Prostate gland (tissue), 2 donors: ENCODE data around the gene RAD17.
"Not testable (repeated sequence)": the region's sequence is repeated elsewhere in the genome, so short reads cannot be mapped to it uniquely, and the experiment has no call there.

Experiments used
- POLR2AphosphoS5 ChIP-seq: sonication (generic); formaldehyde crosslinking; IDR thresholded peaks from one replicate; pipeline ENCODE4 v1.6.1; 2017; ENCODE audit warnings: antibody characterized with exemption
- TF ChIP-seq, protein P1 (sequence below), 4 experiments: fragments of 200-600 bp in 2 of 4; fragments of 450-650 bp in 2 of 4; sonication (generic) in 2 of 4; IDR thresholded peaks; 1 replicate in 3 of 4; 2 replicates in 1 of 4; pipeline ENCODE4 v1.5.1; 2016 to 2019; ENCODE audit warnings: antibody characterized with exemption in 4 of 4, mild to moderate bottlenecking in 2 of 4, moderate library complexity in 2 of 4

- TF ChIP-seq POLR2AphosphoS5 = not testable (repeated sequence)
- TF ChIP-seq, protein P1, sequence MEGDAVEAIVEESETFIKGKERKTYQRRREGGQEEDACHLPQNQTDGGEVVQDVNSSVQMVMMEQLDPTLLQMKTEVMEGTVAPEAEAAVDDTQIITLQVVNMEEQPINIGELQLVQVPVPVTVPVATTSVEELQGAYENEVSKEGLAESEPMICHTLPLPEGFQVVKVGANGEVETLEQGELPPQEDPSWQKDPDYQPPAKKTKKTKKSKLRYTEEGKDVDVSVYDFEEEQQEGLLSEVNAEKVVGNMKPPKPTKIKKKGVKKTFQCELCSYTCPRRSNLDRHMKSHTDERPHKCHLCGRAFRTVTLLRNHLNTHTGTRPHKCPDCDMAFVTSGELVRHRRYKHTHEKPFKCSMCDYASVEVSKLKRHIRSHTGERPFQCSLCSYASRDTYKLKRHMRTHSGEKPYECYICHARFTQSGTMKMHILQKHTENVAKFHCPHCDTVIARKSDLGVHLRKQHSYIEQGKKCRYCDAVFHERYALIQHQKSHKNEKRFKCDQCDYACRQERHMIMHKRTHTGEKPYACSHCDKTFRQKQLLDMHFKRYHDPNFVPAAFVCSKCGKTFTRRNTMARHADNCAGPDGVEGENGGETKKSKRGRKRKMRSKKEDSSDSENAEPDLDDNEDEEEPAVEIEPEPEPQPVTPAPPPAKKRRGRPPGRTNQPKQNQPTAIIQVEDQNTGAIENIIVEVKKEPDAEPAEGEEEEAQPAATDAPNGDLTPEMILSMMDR (IDR thresholded peaks at IDR 0.05) = not testable (repeated sequence)
Observed at GRCh38 chr5:69450527-69450926, 80.9 kb downstream of the RAD17 start.
